NT2/D1 (cell line): ENCODE measurements around the gene ZNF266.
A peak's percentile ranks its signal among the peaks of the same experiment; 100 is the strongest.

ENCODE experiments used
- DNase-seq: peaks from one replicate; pipeline ENCODE4 v3.0.0-alpha.2; 2011; ENCODE audit warnings: low read depth, low spot score
- H3K27me3 ChIP-seq: 2 replicates; pipeline ENCODE4 v1.6.0; 2011; ENCODE audit warnings: mild to moderate bottlenecking; ENCODE audit not compliant: insufficient read length, insufficient read depth
- H3K36me3 ChIP-seq: 2 replicates; pipeline ENCODE4 v1.6.1; 2011; ENCODE audit warnings: mild to moderate bottlenecking, low read length, mixed read lengths; ENCODE audit not compliant: insufficient read depth, insufficient read length
- H3K4me1 ChIP-seq: 2 replicates; pipeline ENCODE4 v1.5.1; 2011; ENCODE audit not compliant: insufficient read depth, insufficient read length
- H3K4me3 ChIP-seq: 2 replicates; pipeline ENCODE4 v1.5.1; 2011; ENCODE audit warnings: low read depth; ENCODE audit not compliant: insufficient read length
- H3K9ac ChIP-seq: 2 replicates; pipeline ENCODE4 v1.6.0; 2011; ENCODE audit warnings: low read depth; ENCODE audit not compliant: insufficient read length
- H3K9me3 ChIP-seq: 2 replicates; pipeline ENCODE4 v1.5.1; 2011; ENCODE audit warnings: mild to moderate bottlenecking, low read length; ENCODE audit not compliant: insufficient read depth
- SUZ12 ChIP-seq: IDR thresholded peaks from 2 replicates; pipeline ENCODE4 v1.6.1; 2011; ENCODE audit not compliant: insufficient read length, insufficient read depth; ENCODE audit errors: extremely low read depth
- YY1 ChIP-seq: IDR thresholded peaks from 2 replicates; pipeline ENCODE4 v1.6.1; 2011; ENCODE audit not compliant: insufficient read length, insufficient read depth
- ZNF274 ChIP-seq: IDR thresholded peaks from 2 replicates; pipeline ENCODE4 v1.6.1; 2011; ENCODE audit warnings: mild to moderate bottlenecking, low read depth, low read length

ZNF266 gene

GRCh38 chr19:9435279-9436268, at the start of gene ZNF266:
Gene ZNF266 (minus strand): TSS chr19:9435573. CDS start chr19:9420089, 15,484 bp downstream.
- no peaks in the 10 kb centered on the region for H3K4me1 ChIP-seq
- peak within 1 kb of the TSS; percentile 85 for H3K4me3 ChIP-seq
- TF ChIP-seq SUZ12, result no peak
- TF ChIP-seq YY1, result no peak
- TF ChIP-seq ZNF274, result no peak
- no peaks in the 10 kb centered on the region for H3K9me3 ChIP-seq
- H3K27me3 ChIP-seq, result no peaks in the 10 kb centered on the region
- peaks cover 43% of the 10 kb centered on the region for H3K36me3 ChIP-seq
- peak; percentile 90 for DNase-seq
- peak within 1 kb of the TSS; percentile 98 for H3K9ac ChIP-seq

GRCh38 chr19:9485140-9485539, 49.8 kb upstream of the ZNF266 start:
- no peak for DNase-seq

GRCh38 chr19:9474975-9475374, 39.6 kb upstream of the ZNF266 start:
- no peaks in the 10 kb centered on the region for H3K27me3 ChIP-seq
- peaks cover 100% of the 10 kb centered on the region for H3K9me3 ChIP-seq
- no peaks in the 10 kb centered on the region for H3K4me1 ChIP-seq
- DNase-seq, result no peak
- H3K9ac ChIP-seq, result no peak overlapping the region
- H3K36me3 ChIP-seq, result peaks cover 81% of the 10 kb centered on the region
- no peak overlapping the region for H3K4me3 ChIP-seq
- TF ChIP-seq SUZ12 (no peak), ZNF274 (no peak), YY1 (no peak)

More at GRCh38 chr19:9485140-9485539, 49.8 kb upstream of the ZNF266 start:
- H3K9me3 ChIP-seq, result peaks cover 81% of the 10 kb centered on the region
- no peaks in the 10 kb centered on the region for H3K4me1 ChIP-seq
- no peak overlapping the region for H3K9ac ChIP-seq
- no peak overlapping the region for H3K4me3 ChIP-seq
- H3K36me3 ChIP-seq, result peaks cover 42% of the 10 kb centered on the region
- TF ChIP-seq SUZ12 (no peak), ZNF274 (no peak)
- H3K27me3 ChIP-seq, result no peaks in the 10 kb centered on the region

DNA sequence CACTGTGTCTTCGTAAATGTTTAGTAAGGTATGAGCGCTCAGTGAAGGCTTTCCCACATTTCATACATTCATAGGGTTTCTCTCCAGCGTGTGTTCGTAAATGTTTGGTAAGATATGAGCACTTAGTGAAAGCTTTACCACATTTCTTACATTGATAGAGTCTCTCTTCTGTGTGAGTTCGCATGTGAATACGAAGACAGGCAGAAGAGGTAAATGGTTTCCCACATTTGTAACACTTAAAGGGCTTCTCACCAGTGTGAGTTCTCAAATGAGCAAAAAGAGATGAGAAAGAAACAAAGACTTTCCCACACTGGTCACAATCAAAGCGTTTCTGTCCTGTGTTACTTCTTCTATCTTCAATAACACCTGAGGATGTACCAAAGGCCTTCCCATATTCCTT, 31.8 kb upstream of the ZNF266 start:
- Histone ChIP-seq H3K36me3 (peaks cover 95% of the 10 kb centered on the region), H3K9ac (no peak overlapping the region), H3K9me3 (peaks cover 100% of the 10 kb centered on the region), H3K4me3 (no peak overlapping the region), H3K4me1 (no peaks in the 10 kb centered on the region), H3K27me3 (no peaks in the 10 kb centered on the region)
- TF ChIP-seq YY1, result no peak
- peak; percentile 85 for TF ChIP-seq ZNF274
- no peak for TF ChIP-seq SUZ12
- DNase-seq, result no peak

DNA sequence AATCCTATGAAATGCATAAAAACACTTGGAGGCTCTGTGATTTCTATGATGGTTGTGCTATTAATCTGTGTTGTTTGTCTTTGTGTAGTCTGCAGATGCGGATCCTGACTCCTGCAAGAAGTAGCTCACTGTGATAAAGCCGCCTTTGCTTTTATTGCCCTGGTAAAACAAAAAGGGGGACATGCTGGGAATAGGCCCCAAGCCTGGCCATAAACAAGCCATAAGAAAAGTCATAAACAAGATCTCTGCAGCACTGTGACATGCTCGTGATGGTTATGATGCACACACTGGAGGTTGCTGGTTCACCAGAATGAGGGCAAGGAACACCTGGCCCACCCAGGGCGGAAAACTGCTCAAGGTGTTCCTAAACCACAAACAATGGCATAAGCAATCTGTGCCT, 26.6 kb upstream of the ZNF266 start:
- H3K4me3 ChIP-seq, result no peak overlapping the region
- no peak for DNase-seq
- no peaks in the 10 kb centered on the region for H3K4me1 ChIP-seq
- H3K27me3 ChIP-seq, result no peaks in the 10 kb centered on the region
- peaks cover 47% of the 10 kb centered on the region for H3K36me3 ChIP-seq
- peaks cover 61% of the 10 kb centered on the region for H3K9me3 ChIP-seq
- TF ChIP-seq YY1 (no peak), ZNF274 (no peak)
- H3K9ac ChIP-seq, result no peak overlapping the region

DNA sequence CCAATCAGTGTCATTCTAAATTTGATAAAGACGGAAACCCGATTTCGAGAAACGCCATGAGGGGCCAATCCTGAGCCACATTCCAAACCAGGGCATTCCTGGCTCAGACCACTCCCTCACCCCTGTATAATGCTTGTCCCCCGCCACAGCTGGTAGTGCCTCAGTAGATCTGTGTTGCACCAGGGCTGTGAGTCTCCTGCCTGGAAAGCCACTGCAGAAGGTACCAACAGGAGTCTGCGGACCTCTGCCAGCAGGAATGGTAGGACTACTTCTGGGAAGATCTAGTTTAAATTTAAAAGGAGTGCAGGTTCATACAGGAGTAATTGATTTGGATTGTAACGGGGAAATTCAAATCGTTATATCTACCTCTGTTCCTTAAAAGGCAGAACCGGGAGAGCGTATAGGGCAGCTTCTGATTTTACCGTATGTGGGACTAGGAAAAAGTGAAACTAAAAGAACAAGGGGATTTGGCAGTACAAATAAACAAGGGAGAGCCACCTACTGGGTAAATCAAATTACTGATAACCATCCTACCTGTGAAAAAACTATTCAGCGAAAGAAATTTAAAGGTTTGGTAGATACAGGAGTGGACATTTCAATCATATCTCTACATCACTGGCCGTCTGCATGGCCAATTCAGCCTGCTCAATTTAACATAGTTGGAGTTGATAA, 20.8 kb upstream of the ZNF266 start:
- Histone ChIP-seq H3K27me3 (no peaks in the 10 kb centered on the region), H3K36me3 (no peaks in the 10 kb centered on the region), H3K4me1 (no peaks in the 10 kb centered on the region), H3K9me3 (peaks cover 54% of the 10 kb centered on the region), H3K9ac (no peak overlapping the region), H3K4me3 (no peak overlapping the region)
- no peak for DNase-seq
- no peak for TF ChIP-seq SUZ12
- no peak for TF ChIP-seq ZNF274
- TF ChIP-seq YY1, result no peak

- TF ChIP-seq ZNF274, result no peak
- TF ChIP-seq YY1, result no peak
- no peak for TF ChIP-seq SUZ12
- no peak overlapping the region for H3K9ac ChIP-seq
- no peaks in the 10 kb centered on the region for H3K4me1 ChIP-seq
- no peaks in the 10 kb centered on the region for H3K36me3 ChIP-seq
- DNase-seq, result no peak
- H3K4me3 ChIP-seq, result no peak overlapping the region
- H3K9me3 ChIP-seq, result peaks cover 68% of the 10 kb centered on the region
- H3K27me3 ChIP-seq, result no peaks in the 10 kb centered on the region
Measured at GRCh38 chr19:9453953-9454352, 18.6 kb upstream of the ZNF266 start.
